Measurements from ENCODE around the gene ZNF185. TPM values are rescaled to one million over a fixed set of nuclear protein-coding genes. Genes with fewer than 3 reads are reported as not detected.

ZNF185 gene
- total RNA-seq, 1 experiment from 2014 or later = 11.3 TPM

DNA sequence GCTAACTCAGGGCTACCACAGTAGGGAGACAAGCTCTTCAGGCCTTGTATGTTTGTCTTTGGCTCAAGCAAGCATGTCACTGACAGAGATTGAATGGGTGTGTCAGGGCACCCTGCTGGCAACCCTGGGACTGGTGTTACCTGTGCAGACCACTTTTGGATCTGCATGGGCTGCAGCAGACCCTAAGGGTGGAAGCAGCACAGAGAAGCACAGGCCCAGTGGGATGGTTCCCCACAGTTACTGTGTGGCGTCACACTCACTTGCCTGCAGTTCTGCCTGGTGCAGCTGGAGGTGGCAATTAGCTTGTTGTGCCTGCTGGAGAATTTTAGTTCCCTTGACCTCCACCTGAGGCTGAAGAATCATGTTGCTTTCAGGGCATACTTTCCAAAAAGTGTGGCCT is 46.0 kb downstream of the ZNF185 start:
- Histone ChIP-seq H3K23me2 (ENCODE audit: insufficient read length, low read depth, low read length, poor library complexity, severe bottlenecking) (no peaks in the 10 kb centered on the region), H3K18ac (ENCODE audit: insufficient read length, low read depth, low read length) (no peak overlapping the region), H4K5ac (ENCODE audit: insufficient read length, low read depth, low read length) (no peak overlapping the region), H3K9me3 (ENCODE audit: control insufficient read depth, low read depth, low read length) (peaks cover 43% of the 10 kb centered on the region), H2AFZ (ENCODE audit: low read length) (no peak overlapping the region), H3T11ph (ENCODE audit: low read length) (no peak overlapping the region), H3K27ac (ENCODE audit: insufficient read length, low read depth, low read length) (no peak overlapping the region), H3K23ac (ENCODE audit: insufficient read length, low read depth, low read length) (no peak overlapping the region), H3K4ac (ENCODE audit: low read depth, low read length) (no peak overlapping the region), H4K20me1 (ENCODE audit: control insufficient read depth, insufficient read depth, insufficient read length) (no peaks in the 10 kb centered on the region), H3K56ac (ENCODE audit: insufficient read length, low read depth, low read length) (no peak overlapping the region), H4K8ac (replicated peaks; ENCODE audit: insufficient read length, low read depth, low read length) (no peak overlapping the region), H4K91ac (ENCODE audit: insufficient read length, low read depth, low read length) (no peak overlapping the region), H3K9ac (ENCODE audit: extremely low read depth, insufficient read length, low read length) (no peak overlapping the region), H3K27me3 (ENCODE audit: insufficient read depth, low read length) (no peaks in the 10 kb centered on the region), H3K4me2 (ENCODE audit: insufficient read depth, insufficient read length, low read length) (no peak overlapping the region), H2BK5ac (ENCODE audit: insufficient read length, low read length) (no peak overlapping the region), H2BK120ac (ENCODE audit: low read depth, low read length, poor library complexity, severe bottlenecking) (no peak overlapping the region), H3K79me2 (ENCODE audit: insufficient read depth, low read length) (no peaks in the 10 kb centered on the region), H2BK12ac (ENCODE audit: insufficient read length, low read depth, low read length) (no peak overlapping the region), H3K14ac (ENCODE audit: insufficient read depth, low read length) (no peak overlapping the region), H2BK15ac (ENCODE audit: low read depth, low read length) (no peak overlapping the region), H2BK20ac (ENCODE audit: low read depth, low read length, poor library complexity, severe bottlenecking) (no peak overlapping the region), H3K79me1 (ENCODE audit: insufficient read depth, low read depth, low read length, poor library complexity, severe bottlenecking) (no peaks in the 10 kb centered on the region), H3K4me1 (ENCODE audit: insufficient read depth, low read length) (no peaks in the 10 kb centered on the region), H2AK5ac (ENCODE audit: insufficient read length, low read length) (no peak overlapping the region)
- no peak for DNase-seq
- TF ChIP-seq, protein P1, sequence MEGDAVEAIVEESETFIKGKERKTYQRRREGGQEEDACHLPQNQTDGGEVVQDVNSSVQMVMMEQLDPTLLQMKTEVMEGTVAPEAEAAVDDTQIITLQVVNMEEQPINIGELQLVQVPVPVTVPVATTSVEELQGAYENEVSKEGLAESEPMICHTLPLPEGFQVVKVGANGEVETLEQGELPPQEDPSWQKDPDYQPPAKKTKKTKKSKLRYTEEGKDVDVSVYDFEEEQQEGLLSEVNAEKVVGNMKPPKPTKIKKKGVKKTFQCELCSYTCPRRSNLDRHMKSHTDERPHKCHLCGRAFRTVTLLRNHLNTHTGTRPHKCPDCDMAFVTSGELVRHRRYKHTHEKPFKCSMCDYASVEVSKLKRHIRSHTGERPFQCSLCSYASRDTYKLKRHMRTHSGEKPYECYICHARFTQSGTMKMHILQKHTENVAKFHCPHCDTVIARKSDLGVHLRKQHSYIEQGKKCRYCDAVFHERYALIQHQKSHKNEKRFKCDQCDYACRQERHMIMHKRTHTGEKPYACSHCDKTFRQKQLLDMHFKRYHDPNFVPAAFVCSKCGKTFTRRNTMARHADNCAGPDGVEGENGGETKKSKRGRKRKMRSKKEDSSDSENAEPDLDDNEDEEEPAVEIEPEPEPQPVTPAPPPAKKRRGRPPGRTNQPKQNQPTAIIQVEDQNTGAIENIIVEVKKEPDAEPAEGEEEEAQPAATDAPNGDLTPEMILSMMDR (conservative IDR thresholded peaks at IDR 0.05) = no peak
- Mint-ChIP-seq H3K36me3 (ENCODE audit: insufficient read depth in 1 of 3, low read depth in 3 of 3) (peaks cover 0 to 17% (median 5%) of the 10 kb centered on the region in 3 experiments; a peak in 5 of 7 replicates), H3K27ac (no peak overlapping the region), H3K4me3 (no peak overlapping the region), H3K4me1 (peaks cover 7 to 8% of the 10 kb centered on the region in 2 experiments), H3K27me3 (ENCODE audit: low read depth) (peaks cover 3% of the 10 kb centered on the region; the same call in 1 of the 2 replicates), H3K9me3 (peaks cover 71 to 81% of the 10 kb centered on the region in 2 experiments)
- WGBS (ENCODE audit: extremely low coverage, insufficient read length, low lambda C conversion rate) = no CpG with 5 or more reads among the region's 1 CpG

All from H9 (cell line).